ENCODE results near the gene UBAC1. TPM values are rescaled to one million over a fixed set of nuclear protein-coding genes. Genes with fewer than 3 reads are reported as not detected.
A peak's percentile ranks its signal among the peaks of the same experiment; 100 is the strongest.

Gene UBAC1
- total RNA-seq, 1 donor from 2014 or later: 41.9 TPM

GRCh38 chr9:135931349-135931820, 29.8 kb downstream of the UBAC1 start:
- Mint-ChIP-seq H3K4me1 (ENCODE audit: low read depth) (peaks cover 7% of the 10 kb centered on the region), H3K27me3 (ENCODE audit: insufficient read depth) (no peaks in the 10 kb centered on the region), H3K4me3 (no peak overlapping the region), H3K36me3 (ENCODE audit: low read depth) (peaks cover 37% of the 10 kb centered on the region), H3K27ac (no peak overlapping the region), H3K9me3 (no peaks in the 10 kb centered on the region)
- no peak for DNase-seq (ENCODE audit: low spot score)
- intact Hi-C loops (cut with micrococcal nuclease): no loop called here

- Mint-ChIP-seq H3K9me3 (no peaks in the 10 kb centered on the region), H3K27me3 (ENCODE audit: insufficient read depth) (no peaks in the 10 kb centered on the region), H3K27ac (no peak overlapping the region), H3K4me3 (no peak overlapping the region), H3K4me1 (ENCODE audit: low read depth) (peaks cover 10% of the 10 kb centered on the region), H3K36me3 (ENCODE audit: low read depth) (peaks cover 38% of the 10 kb centered on the region)
- intact Hi-C loops (cut with micrococcal nuclease): no loop called here
- no peak for DNase-seq (ENCODE audit: low spot score)
Observed at GRCh38 chr9:135930446-135931345, 30.5 kb downstream of the UBAC1 start.

GRCh38 chr9:135929656-135930445, 31.3 kb downstream of the UBAC1 start:
- intact Hi-C loops (cut with micrococcal nuclease): no loop called here
- Mint-ChIP-seq H3K27me3 (ENCODE audit: insufficient read depth) (no peaks in the 10 kb centered on the region), H3K4me3 (no peak overlapping the region), H3K9me3 (no peaks in the 10 kb centered on the region), H3K36me3 (ENCODE audit: low read depth) (peaks cover 36% of the 10 kb centered on the region), H3K4me1 (ENCODE audit: low read depth) (peaks cover 19% of the 10 kb centered on the region), H3K27ac (no peak overlapping the region)
- no peak for DNase-seq (ENCODE audit: low spot score)

DNA sequence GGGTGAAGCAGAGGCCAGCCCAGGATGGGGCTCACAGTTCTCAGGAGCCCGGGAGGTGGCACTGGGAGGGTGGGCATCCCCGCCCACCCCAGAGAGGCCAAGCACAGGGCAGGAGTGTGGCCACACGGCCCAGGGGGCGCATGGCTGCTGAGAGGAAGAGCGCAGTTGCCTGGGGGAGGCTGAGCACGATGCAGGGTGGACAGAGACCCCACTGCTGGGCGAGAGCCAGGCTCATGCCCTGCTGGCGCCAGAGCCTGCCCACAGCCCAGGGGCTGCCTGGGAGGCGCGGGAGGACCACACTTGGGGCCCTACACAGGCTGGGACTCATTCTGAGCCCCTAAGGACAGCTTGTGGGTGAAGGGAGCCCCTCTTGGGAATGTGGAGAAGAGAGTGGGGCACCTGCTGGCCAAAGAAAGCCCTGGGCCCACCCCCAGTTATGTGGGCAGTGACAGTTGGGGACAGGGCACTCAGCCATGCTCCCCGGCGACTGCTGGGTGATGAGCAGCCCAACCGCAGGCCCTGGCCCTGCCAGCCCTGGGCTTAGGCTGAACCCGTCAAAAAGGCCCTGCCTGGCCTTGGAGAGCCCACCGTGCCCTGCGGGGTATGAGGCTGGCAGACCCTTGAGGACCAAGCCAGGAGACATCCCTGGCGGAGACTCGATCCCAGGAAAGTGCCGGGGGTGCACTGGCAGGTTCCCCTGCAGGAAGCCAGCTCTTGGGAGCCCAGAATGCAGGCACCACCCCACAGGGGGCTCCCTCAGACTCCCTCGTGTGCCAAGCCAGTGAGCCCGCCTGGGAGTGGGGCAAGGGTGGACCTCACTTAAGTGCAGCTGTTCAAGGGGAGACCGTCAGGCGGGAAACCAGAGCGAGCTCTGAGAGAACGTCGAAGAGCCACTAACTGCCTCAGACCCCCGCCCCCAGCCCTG, 32.2 kb downstream of the UBAC1 start:
- Mint-ChIP-seq H3K9me3 (no peaks in the 10 kb centered on the region), H3K4me3 (no peak overlapping the region)
- intact Hi-C loops (cut with micrococcal nuclease): no loop called here

GRCh38 chr9:135928074-135928730, 33.0 kb downstream of the UBAC1 start:
- H3K36me3 Mint-ChIP-seq (ENCODE audit: low read depth): peaks cover 33% of the 10 kb centered on the region

More for the DNA sequence above, 32.2 kb downstream of the UBAC1 start:
- Mint-ChIP-seq H3K27me3 (ENCODE audit: insufficient read depth) (no peaks in the 10 kb centered on the region), H3K27ac (no peak overlapping the region), H3K36me3 (ENCODE audit: low read depth) (peaks cover 38% of the 10 kb centered on the region), H3K4me1 (ENCODE audit: low read depth) (peaks cover 27% of the 10 kb centered on the region)
- no peak for DNase-seq (ENCODE audit: low spot score)

DNA sequence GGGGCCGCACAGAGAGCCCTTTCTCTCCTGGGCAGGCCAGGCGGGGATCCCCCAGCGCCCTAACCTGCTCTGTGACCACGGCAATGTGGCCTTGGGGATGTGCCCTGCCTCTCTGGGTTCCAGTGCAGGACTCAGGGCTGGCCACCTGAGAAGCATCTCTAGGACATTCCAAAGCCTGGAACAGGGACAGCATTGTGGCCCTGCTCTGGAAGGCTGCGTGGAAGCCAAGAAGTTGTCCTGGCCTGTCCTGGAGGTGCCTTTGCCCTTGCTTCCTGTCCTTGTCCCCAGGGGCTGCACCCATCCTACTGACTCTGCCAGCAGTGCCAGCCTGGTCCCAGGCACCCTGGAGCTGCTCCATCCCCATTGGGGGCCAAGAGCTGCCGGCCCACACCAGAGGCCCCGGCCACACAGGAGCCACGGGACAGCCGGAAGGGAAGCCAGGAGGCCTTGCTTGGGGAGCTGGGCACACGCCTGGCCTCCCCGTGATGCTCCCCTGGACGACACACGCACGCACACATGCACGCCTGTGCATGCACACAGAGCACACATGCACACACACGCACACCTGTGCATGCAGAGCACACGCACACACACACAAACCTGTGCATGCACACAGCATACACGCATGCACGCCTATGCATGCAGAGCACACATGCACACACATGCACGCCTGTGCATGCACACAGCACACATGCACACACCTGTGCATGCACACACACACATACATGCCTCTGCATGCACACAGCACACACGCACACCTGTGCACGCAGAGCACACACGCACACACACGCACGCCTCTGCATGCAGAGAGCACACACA, 33.8 kb downstream of the UBAC1 start:
- H3K4me3 Mint-ChIP-seq: no peak overlapping the region
- no peaks in the 10 kb centered on the region for H3K27me3 Mint-ChIP-seq (ENCODE audit: insufficient read depth)
- H3K9me3 Mint-ChIP-seq: no peaks in the 10 kb centered on the region
- peak overlapping the region; percentile 71 for H3K27ac Mint-ChIP-seq
- peaks cover 29% of the 10 kb centered on the region for H3K36me3 Mint-ChIP-seq (ENCODE audit: low read depth)
- peaks cover 27% of the 10 kb centered on the region for H3K4me1 Mint-ChIP-seq (ENCODE audit: low read depth)
- no peak for DNase-seq (ENCODE audit: low spot score)
- intact Hi-C loops (cut with micrococcal nuclease): loop anchor here (2.0 kb wide), 1 partner anchor 63 kb away; no protein-coding TSS in a partner anchor

More at GRCh38 chr9:135928074-135928730, 33.0 kb downstream of the UBAC1 start:
- Mint-ChIP-seq H3K9me3 (no peaks in the 10 kb centered on the region), H3K27me3 (ENCODE audit: insufficient read depth) (no peaks in the 10 kb centered on the region), H3K27ac (peak overlapping the region; percentile 15), H3K4me1 (ENCODE audit: low read depth) (peaks cover 27% of the 10 kb centered on the region), H3K4me3 (no peak overlapping the region)
- DNase-seq (ENCODE audit: low spot score): no peak
- intact Hi-C loops (cut with micrococcal nuclease): no loop called here

- Mint-ChIP-seq H3K9me3 (no peaks in the 10 kb centered on the region), H3K27ac (peak overlapping the region; percentile 87), H3K4me1 (ENCODE audit: low read depth) (peaks cover 27% of the 10 kb centered on the region), H3K36me3 (ENCODE audit: low read depth) (peaks cover 24% of the 10 kb centered on the region), H3K27me3 (ENCODE audit: insufficient read depth) (no peaks in the 10 kb centered on the region), H3K4me3 (peak overlapping the region; percentile 7)
- DNase-seq (ENCODE audit: low spot score): peak; percentile 72
- intact Hi-C loops (cut with micrococcal nuclease): loop anchor here (1.0 to 2.0 kb wide), 2 partner anchors 13 to 62 kb away; no protein-coding TSS in a partner anchor
Observed at GRCh38 chr9:135926402-135927194, 34.6 kb downstream of the UBAC1 start.

DNA sequence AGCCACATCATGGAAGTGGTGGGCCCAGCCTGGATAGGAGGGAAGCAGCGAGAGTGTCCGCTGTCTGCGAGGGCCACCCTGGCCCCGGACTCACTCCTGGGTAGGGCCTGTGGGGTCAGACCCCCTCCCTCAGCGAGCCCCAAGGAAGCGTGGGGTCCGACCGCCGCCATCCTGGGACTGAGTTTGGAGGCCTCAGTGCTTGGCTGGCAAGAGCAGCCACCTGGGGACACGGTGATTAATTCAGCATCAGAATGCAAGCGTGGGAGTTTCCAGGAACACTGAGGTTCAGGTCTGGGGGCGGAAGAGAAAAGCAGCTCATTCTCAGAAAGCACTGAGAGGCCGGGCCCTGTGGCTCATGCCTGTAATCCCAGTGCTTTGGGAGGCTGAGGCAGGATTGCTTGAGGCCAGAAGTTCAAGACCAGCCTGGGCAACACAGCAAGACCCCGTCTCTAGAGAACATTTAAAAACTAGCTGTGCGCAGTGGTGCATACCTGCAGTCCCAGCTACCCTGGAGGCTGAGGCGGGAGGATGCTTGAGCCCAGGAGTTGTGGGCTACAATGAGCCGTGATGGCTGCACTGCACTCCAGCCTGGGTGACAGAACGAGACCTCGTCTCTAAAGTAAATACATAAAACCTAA, 35.6 kb downstream of the UBAC1 start:
- Mint-ChIP-seq H3K9me3 (no peaks in the 10 kb centered on the region), H3K27me3 (ENCODE audit: insufficient read depth) (no peaks in the 10 kb centered on the region), H3K4me1 (ENCODE audit: low read depth) (peaks cover 27% of the 10 kb centered on the region), H3K36me3 (ENCODE audit: low read depth) (peaks cover 18% of the 10 kb centered on the region), H3K4me3 (peak overlapping the region; percentile 62), H3K27ac (peak overlapping the region; percentile 87)
- peak; percentile 41 for DNase-seq (ENCODE audit: low spot score)
- intact Hi-C loops (cut with micrococcal nuclease): loop anchor here (1.0 to 2.0 kb wide), 4 partner anchors 14 to 61 kb away; partner anchors contain the start of genes CAMSAP1 and UBAC1

- H3K27ac Mint-ChIP-seq: peak overlapping the region; percentile 87
- DNase-seq (ENCODE audit: low spot score): no peak
- peaks cover 16% of the 10 kb centered on the region for H3K36me3 Mint-ChIP-seq (ENCODE audit: low read depth)
- H3K9me3 Mint-ChIP-seq: no peaks in the 10 kb centered on the region
- H3K4me3 Mint-ChIP-seq: peak overlapping the region; percentile 62
- intact Hi-C loops (cut with micrococcal nuclease): loop anchor here (1.0 kb wide), 2 partner anchors 17 to 37 kb away; partner anchors contain the start of genes CAMSAP1 and UBAC1
- peaks cover 27% of the 10 kb centered on the region for H3K4me1 Mint-ChIP-seq (ENCODE audit: low read depth)
- H3K27me3 Mint-ChIP-seq (ENCODE audit: insufficient read depth): no peaks in the 10 kb centered on the region
Observed at GRCh38 chr9:135924628-135925338, 36.4 kb downstream of the UBAC1 start.

GRCh38 chr9:135923508-135923907, 37.7 kb downstream of the UBAC1 start:
- H3K4me3 Mint-ChIP-seq: no peak overlapping the region
- peaks cover 7% of the 10 kb centered on the region for H3K9me3 Mint-ChIP-seq
- intact Hi-C loops (cut with micrococcal nuclease): no loop called here
- H3K27me3 Mint-ChIP-seq (ENCODE audit: insufficient read depth): no peaks in the 10 kb centered on the region
- no peak for DNase-seq (ENCODE audit: low spot score)
- H3K36me3 Mint-ChIP-seq (ENCODE audit: low read depth): peaks cover 19% of the 10 kb centered on the region
- H3K27ac Mint-ChIP-seq: no peak overlapping the region
- peaks cover 27% of the 10 kb centered on the region for H3K4me1 Mint-ChIP-seq (ENCODE audit: low read depth)

Measured in activated T-helper 1 cell treated with anti-CD3 and anti-CD28 coated beads, Interleukin-12 subunit alpha, Interleukin-12 subunit beta, Interleukin-2, Interleukin-4 antibody, amounts not matched to agents 30 ng/mL and 10 ng/mL and 1 ng/mL, durations not matched to agents 14 hours and 24 hours and 36 hours (primary cell).